NCI-H1105 treated with DMSO at 0.1 percent for 48 hours (cell line): ENCODE measurements around the gene OR6C65.

Experiments
- DNase-seq: peaks from one replicate; lab custom pipeline; 2025; lab: John Stamatoyannopoulos, UW

OR6C65 gene

DNA sequence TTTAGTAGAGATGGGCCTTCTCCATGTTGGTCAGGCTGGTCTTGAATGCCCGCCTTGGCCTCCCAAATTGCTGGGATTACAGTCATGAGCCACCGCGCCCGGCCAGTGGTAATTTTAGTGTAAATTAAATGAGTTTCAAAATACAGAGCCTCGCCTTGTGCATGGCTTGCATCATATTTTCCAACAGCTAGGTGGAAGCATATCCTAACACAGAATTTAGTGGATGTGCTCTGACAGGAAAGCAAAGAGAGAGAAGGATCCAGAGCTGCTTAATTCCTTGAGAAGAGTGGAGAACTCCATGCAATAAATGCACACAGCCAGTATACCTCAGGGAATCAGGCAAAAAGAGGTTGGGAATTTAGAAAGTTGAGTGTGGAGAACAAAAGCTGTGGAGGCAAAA is 46.0 kb downstream of the OR6C65 start:
- DNase-seq: no peak

GRCh38 chr12:55448825-55449224 is 48.5 kb downstream of the OR6C65 start:
- no peak for DNase-seq
